ENCODE measurements around the gene FAM3B. TPM values are rescaled to one million over a fixed set of nuclear protein-coding genes. Genes with fewer than 3 reads are reported as not detected.

FAM3B gene
- total and polyA plus RNA-seq, 2 of the 4 experiments (the other 2 are of a cell fraction) = not detected

Other genes with a start within 250 kb of the FAM3B start
- 17.0 and 18.1 TPM in 2 replicates for gene BACE2, start 148.6 kb upstream of the FAM3B start, total RNA-seq (2012; rRNA removed)
- 29.2 and 35.5 TPM in 2 replicates for gene BACE2, start 148.6 kb upstream of the FAM3B start, polyA plus RNA-seq (2012; rRNA removed)
- 0.54 and 0.56 TPM in 2 replicates for gene MX2, start 45.2 kb downstream of the FAM3B start, total RNA-seq (2012; rRNA removed)
- gene MX2, start 45.2 kb downstream of the FAM3B start, polyA plus RNA-seq (2012; rRNA removed) = 0.43 and 0.53 TPM in 2 replicates
- gene MX1, start 109.4 kb downstream of the FAM3B start, total RNA-seq (2012; rRNA removed) = 1.9 and 2.5 TPM in 2 replicates
- gene MX1, start 109.4 kb downstream of the FAM3B start, polyA plus RNA-seq (2012; rRNA removed) = 0.56 and 1.0 TPM in 2 replicates
- gene TMPRSS2, start 191.4 kb downstream of the FAM3B start, total RNA-seq (2012; rRNA removed) = not detected in 2 replicates
- not detected in 2 replicates for gene TMPRSS2, start 191.4 kb downstream of the FAM3B start, polyA plus RNA-seq (2012; rRNA removed)

Measured in IMR-90 (cell line).